ENCODE data around the gene PPP6R1. TPM values are rescaled to one million over a fixed set of nuclear protein-coding genes. Genes with fewer than 3 reads are reported as not detected.

The PPP6R1 gene
- total RNA-seq, 1 experiment from 2014 or later: 96.7 TPM

DNA sequence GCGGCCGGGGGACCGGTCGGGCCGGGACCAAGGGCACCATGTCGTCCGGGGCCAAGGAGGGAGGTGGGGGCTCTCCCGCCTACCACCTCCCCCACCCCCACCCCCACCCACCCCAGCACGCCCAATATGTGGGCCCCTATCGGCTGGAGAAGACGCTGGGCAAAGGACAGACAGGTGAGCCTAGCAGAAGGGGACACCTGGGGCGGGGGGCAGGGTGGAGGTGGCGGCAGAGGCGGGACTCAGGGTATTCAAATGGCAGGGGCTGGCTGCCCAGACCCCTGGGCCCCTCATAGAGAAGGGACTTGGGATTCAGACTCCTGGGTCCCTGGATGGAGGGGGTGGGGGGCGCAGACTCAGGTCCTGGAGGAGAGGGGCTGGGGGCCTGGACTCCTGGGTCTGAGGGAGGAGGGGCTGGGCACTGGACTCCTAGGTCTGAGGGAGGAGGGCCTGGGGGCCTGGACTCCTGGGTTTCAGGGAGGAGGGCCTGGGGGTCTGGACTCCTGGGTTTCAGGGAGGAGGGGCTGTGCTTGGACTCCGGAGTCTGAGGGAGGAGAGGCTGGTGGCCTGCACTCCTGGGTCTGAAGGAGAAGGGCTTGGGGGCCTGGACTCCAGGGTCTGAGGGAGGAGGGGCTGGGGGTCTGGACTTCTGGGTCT is 25.7 kb upstream of the PPP6R1 start:
- intact Hi-C loops (cut with micrococcal nuclease): no loop called here
- H3K79me2 ChIP-seq (ENCODE audit: insufficient read depth, low read length): peaks cover 11% of the 10 kb centered on the region; the same call in 1 of the 2 replicates
- H3K4me3 ChIP-seq (replicated peaks in 1 of 2; ENCODE audit: low read depth in 1 of 2, low read length in 2 of 2): peak overlapping the region; percentile 46 to 60
- H3K27ac ChIP-seq (ENCODE audit: low read depth, low read length): peak overlapping the region; percentile 43; the same call in 1 of the 2 replicates
- H3K9me3 ChIP-seq (ENCODE audit: control insufficient read depth in 1 of 2, insufficient read depth in 1 of 2, low read depth in 1 of 2, low read length in 2 of 2): no peaks in the 10 kb centered on the region
- H3K4me1 ChIP-seq (ENCODE audit: control insufficient read depth in 1 of 2, insufficient read depth in 2 of 2, low read length in 2 of 2): peaks cover 15 to 33% of the 10 kb centered on the region in 2 experiments; a peak in 3 of 4 replicates
- POLR2A ChIA-PET: no interaction called here
- no peaks in the 10 kb centered on the region for H3K27me3 ChIP-seq (ENCODE audit: insufficient read depth, low read length)
- H3K4me2 ChIP-seq (ENCODE audit: low read length): peak overlapping the region; percentile 81
- DNase-seq (ENCODE audit: low read depth, low spot score): no peak
- no TSS peak for BruUV-seq (replicated peaks)
- no peak overlapping the region for H2AFZ ChIP-seq (ENCODE audit: low read depth, low read length, poor library complexity, severe bottlenecking)
- H4K20me1 ChIP-seq (ENCODE audit: insufficient read depth): no peaks in the 10 kb centered on the region
- H3K9ac ChIP-seq (ENCODE audit: low read length): peak overlapping the region; percentile 67
- TF ChIP-seq TCF7L2 (IDR thresholded peaks at IDR 0.05; ENCODE audit: borderline replicate concordance, extremely low read depth, insufficient read depth, insufficient read length) (no peak), SIN3A (IDR thresholded peaks at IDR 0.05; ENCODE audit: low read depth) (no peak), ELF1 (IDR thresholded peaks at IDR 0.05; ENCODE audit: borderline replicate concordance, low read depth) (no peak)
- TF ChIP-seq, protein P1, sequence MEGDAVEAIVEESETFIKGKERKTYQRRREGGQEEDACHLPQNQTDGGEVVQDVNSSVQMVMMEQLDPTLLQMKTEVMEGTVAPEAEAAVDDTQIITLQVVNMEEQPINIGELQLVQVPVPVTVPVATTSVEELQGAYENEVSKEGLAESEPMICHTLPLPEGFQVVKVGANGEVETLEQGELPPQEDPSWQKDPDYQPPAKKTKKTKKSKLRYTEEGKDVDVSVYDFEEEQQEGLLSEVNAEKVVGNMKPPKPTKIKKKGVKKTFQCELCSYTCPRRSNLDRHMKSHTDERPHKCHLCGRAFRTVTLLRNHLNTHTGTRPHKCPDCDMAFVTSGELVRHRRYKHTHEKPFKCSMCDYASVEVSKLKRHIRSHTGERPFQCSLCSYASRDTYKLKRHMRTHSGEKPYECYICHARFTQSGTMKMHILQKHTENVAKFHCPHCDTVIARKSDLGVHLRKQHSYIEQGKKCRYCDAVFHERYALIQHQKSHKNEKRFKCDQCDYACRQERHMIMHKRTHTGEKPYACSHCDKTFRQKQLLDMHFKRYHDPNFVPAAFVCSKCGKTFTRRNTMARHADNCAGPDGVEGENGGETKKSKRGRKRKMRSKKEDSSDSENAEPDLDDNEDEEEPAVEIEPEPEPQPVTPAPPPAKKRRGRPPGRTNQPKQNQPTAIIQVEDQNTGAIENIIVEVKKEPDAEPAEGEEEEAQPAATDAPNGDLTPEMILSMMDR (IDR thresholded peaks at IDR 0.05 in 2 of 3, conservative IDR thresholded peaks at IDR 0.05 in 1 of 3; ENCODE audit: borderline replicate concordance in 1 of 3, insufficient read depth in 1 of 3, low read depth in 2 of 3, low read length in 2 of 3): no peak
- no peak for ATAC-seq
- CTCF ChIA-PET: interaction anchor here (1.0 kb wide), 1 partner anchor 17 kb away, joined by 3 read pairs; no protein-coding TSS in a partner anchor
- no peaks in the 10 kb centered on the region for H3K36me3 ChIP-seq (ENCODE audit: control insufficient read depth in 1 of 2, insufficient read depth in 2 of 2, low read length in 2 of 2)
- H3K9me2 ChIP-seq (ENCODE audit: insufficient read depth): no peaks in the 10 kb centered on the region
- RAD21 ChIA-PET (ENCODE audit: low non-redundant PET in 1 of 2, low total read pairs in 2 of 2, uncharacterized antibody in 2 of 2, unreplicated experiment in 2 of 2): no interaction called here
